Activated CD4-positive, alpha-beta T cell treated with anti-CD3 and anti-CD28 coated beads, Interleukin-2, amount 10 ng/mL, durations not matched to agents 24 days and 14 days (primary cell): ENCODE measurements around the gene YARS2. TPM values are rescaled to one million over a fixed set of nuclear protein-coding genes. Genes with fewer than 3 reads are reported as not detected.

ENCODE experiments used
- DNase-seq: peaks from one replicate; pipeline ENCODE4 v3.0.0; 2022
- H3K27ac Mint-ChIP-seq: one replicate; pipeline ENCODE4 v1.8.0; 2022; ENCODE audit warnings: mild to moderate bottlenecking, mixed read lengths
- H3K27me3 Mint-ChIP-seq: one replicate; pipeline ENCODE4 v1.8.0; 2022; ENCODE audit warnings: mixed read lengths
- H3K36me3 Mint-ChIP-seq: one replicate; pipeline ENCODE4 v1.8.0; 2022; ENCODE audit warnings: low read depth, mild to moderate bottlenecking, mixed read lengths
- H3K4me1 Mint-ChIP-seq: one replicate; pipeline ENCODE4 v1.8.0; 2021; ENCODE audit warnings: mixed read lengths
- H3K4me3 Mint-ChIP-seq: one replicate; pipeline ENCODE4 v1.8.0; 2022; ENCODE audit warnings: mild to moderate bottlenecking, moderate library complexity, mixed read lengths
- H3K9me3 Mint-ChIP-seq: one replicate; pipeline ENCODE4 v1.8.0; 2021; ENCODE audit warnings: mixed read lengths
- intact Hi-C: fragments of 100-400 bp; cut with micrococcal nuclease; formaldehyde crosslinking; loops from one replicate; pipeline ENCODE4 v1.15.1; 2023
- total RNA-seq: library from RNA; stranded (reverse); gene quantifications from 2 replicates; pipeline ENCODE4 v1.2.3, GENCODE V29; 2022

The YARS2 gene
- 30.5 and 33.0 TPM in 2 replicates for total RNA-seq

GRCh38 chr12:32755654-32756475, at the start of gene YARS2:
TSS of gene YARS2 (minus strand) at chr12:32755897. CDS start at chr12:32755874, 23 bp downstream.
- Mint-ChIP-seq H3K4me1 (peaks cover 23% of the 10 kb centered on the region), H3K36me3 (peaks cover 25% of the 10 kb centered on the region), H3K27me3 (no peaks in the 10 kb centered on the region), H3K4me3 (peak within 1 kb of the TSS; percentile 93), H3K9me3 (no peaks in the 10 kb centered on the region), H3K27ac (peak within 1 kb of the TSS; percentile 93)
- intact Hi-C loops: loop anchor here (1.0 to 2.0 kb wide), 10 partner anchors 77 to 1462 kb away; partner anchors contain the start of genes ALG10, DNM1L, ETFBKMT and RESF1
- DNase-seq: peak; percentile 96

- intact Hi-C loops: no loop called here
- Mint-ChIP-seq H3K4me1 (no peaks in the 10 kb centered on the region), H3K27ac (no peak overlapping the region), H3K9me3 (no peaks in the 10 kb centered on the region), H3K36me3 (no peaks in the 10 kb centered on the region), H3K4me3 (no peak overlapping the region), H3K27me3 (no peaks in the 10 kb centered on the region)
- DNase-seq: no peak
Measured at GRCh38 chr12:32804301-32804700, 48.6 kb upstream of the YARS2 start.

- H3K36me3 Mint-ChIP-seq: no peaks in the 10 kb centered on the region
- H3K4me3 Mint-ChIP-seq: no peak overlapping the region
- intact Hi-C loops: no loop called here
- no peaks in the 10 kb centered on the region for H3K4me1 Mint-ChIP-seq
- DNase-seq: no peak
- no peaks in the 10 kb centered on the region for H3K27me3 Mint-ChIP-seq
- H3K9me3 Mint-ChIP-seq: no peaks in the 10 kb centered on the region
- no peak overlapping the region for H3K27ac Mint-ChIP-seq
Measured at GRCh38 chr12:32801269-32801980, 45.7 kb upstream of the YARS2 start.

DNA sequence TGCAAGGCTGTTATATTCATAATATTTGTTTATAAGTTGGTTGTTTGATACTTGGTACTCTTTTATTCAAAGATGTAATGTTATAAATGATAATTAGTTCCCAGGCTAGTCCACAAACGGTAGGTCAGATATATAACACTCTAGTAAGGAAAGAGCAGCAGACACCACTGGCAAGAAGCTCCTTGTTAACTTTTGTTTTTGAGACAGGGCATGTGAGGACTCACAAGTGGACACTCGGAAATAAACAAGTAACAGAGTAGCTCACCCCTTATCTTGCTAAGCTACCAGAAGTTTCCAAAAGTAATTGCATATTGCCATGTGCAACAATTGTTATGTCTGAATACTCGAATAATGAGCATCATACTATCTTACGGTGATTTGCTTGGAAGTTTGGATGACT, 38.6 kb upstream of the YARS2 start:
- Mint-ChIP-seq H3K27me3 (no peaks in the 10 kb centered on the region), H3K36me3 (no peaks in the 10 kb centered on the region), H3K27ac (no peak overlapping the region), H3K9me3 (no peaks in the 10 kb centered on the region), H3K4me3 (no peak overlapping the region), H3K4me1 (no peaks in the 10 kb centered on the region)
- DNase-seq: no peak
- intact Hi-C loops: no loop called here

- H3K27ac Mint-ChIP-seq: no peak overlapping the region
- H3K4me3 Mint-ChIP-seq: no peak overlapping the region
- H3K4me1 Mint-ChIP-seq: no peaks in the 10 kb centered on the region
- no peak for DNase-seq
- no peaks in the 10 kb centered on the region for H3K36me3 Mint-ChIP-seq
- H3K9me3 Mint-ChIP-seq: no peaks in the 10 kb centered on the region
- no peaks in the 10 kb centered on the region for H3K27me3 Mint-ChIP-seq
- intact Hi-C loops: no loop called here
Measured at GRCh38 chr12:32789916-32790315, 34.2 kb upstream of the YARS2 start.

DNA sequence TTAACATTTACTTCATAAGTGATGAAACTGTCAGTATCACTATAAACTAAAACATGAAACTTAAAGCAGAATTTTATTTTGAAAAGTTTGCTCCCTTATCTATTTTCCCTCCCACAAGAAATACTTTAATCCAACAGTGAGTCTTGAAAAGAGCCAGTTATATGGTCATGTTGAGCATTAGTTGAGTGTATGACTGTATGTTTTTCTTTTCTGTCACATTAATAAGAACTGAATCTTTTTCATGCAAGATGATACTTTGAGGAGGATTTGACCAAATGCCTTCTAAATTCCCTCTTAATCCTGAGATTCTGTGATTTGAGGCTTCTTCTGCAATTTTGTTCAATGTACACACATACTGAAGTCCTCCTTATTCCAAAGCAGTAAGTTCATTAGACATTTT, 33.7 kb upstream of the YARS2 start:
- Mint-ChIP-seq H3K4me3 (no peak overlapping the region), H3K4me1 (no peaks in the 10 kb centered on the region), H3K27ac (no peak overlapping the region), H3K27me3 (no peaks in the 10 kb centered on the region), H3K36me3 (no peaks in the 10 kb centered on the region), H3K9me3 (no peaks in the 10 kb centered on the region)
- intact Hi-C loops: no loop called here
- no peak for DNase-seq

- Mint-ChIP-seq H3K4me1 (no peaks in the 10 kb centered on the region), H3K36me3 (no peaks in the 10 kb centered on the region), H3K27ac (no peak overlapping the region), H3K27me3 (no peaks in the 10 kb centered on the region), H3K4me3 (no peak overlapping the region), H3K9me3 (no peaks in the 10 kb centered on the region)
- intact Hi-C loops: no loop called here
- DNase-seq: no peak
Measured at GRCh38 chr12:32788405-32788804, 32.7 kb upstream of the YARS2 start.

GRCh38 chr12:32785557-32785956, 29.9 kb upstream of the YARS2 start:
- Mint-ChIP-seq H3K27ac (no peak overlapping the region), H3K4me1 (no peaks in the 10 kb centered on the region), H3K27me3 (no peaks in the 10 kb centered on the region), H3K36me3 (no peaks in the 10 kb centered on the region), H3K9me3 (no peaks in the 10 kb centered on the region), H3K4me3 (no peak overlapping the region)
- intact Hi-C loops: no loop called here
- DNase-seq: no peak

DNA sequence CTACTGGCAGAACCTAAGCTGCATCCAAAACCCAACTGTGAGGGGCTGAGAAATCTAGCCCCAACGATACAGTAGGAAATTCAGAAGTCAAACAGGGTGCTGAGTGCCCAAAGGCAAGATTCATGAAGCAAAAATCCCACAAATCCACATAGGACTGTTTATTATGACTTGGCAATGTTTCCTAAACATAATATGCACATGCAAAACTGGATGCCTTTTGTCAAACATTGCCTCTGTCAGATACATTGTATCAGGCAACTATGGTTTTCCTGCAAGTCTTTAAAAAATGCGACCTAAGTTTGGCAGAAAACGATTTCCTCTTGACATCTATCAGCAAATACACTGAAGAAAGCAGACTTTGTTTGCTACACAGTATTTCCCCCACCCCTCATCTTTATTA, 27.3 kb upstream of the YARS2 start:
- H3K9me3 Mint-ChIP-seq: no peaks in the 10 kb centered on the region
- intact Hi-C loops: no loop called here
- no peaks in the 10 kb centered on the region for H3K4me1 Mint-ChIP-seq
- H3K4me3 Mint-ChIP-seq: no peak overlapping the region
- DNase-seq: no peak
- H3K27me3 Mint-ChIP-seq: no peaks in the 10 kb centered on the region
- H3K27ac Mint-ChIP-seq: no peak overlapping the region
- H3K36me3 Mint-ChIP-seq: no peaks in the 10 kb centered on the region

DNA sequence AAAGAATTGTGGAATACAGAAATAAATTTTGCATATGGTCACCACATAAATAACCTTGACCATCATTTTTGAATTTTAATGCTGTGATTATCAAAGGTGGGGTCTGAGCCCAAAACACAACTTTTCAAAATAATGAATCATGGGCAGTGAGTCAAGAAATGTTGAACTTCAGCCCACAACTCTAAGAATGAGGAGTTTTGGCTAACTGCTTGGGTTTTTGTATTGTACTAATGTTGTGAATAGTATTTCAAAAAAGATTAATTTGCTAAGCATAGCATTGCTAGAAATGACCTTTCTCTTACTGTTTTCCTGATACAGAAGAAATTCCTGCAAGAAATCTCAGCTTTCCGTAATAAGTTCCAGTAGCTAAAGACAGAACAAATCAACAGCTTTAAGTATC, 24.4 kb upstream of the YARS2 start:
- Mint-ChIP-seq H3K4me3 (no peak overlapping the region), H3K27ac (no peak overlapping the region), H3K27me3 (no peaks in the 10 kb centered on the region), H3K9me3 (no peaks in the 10 kb centered on the region), H3K36me3 (no peaks in the 10 kb centered on the region), H3K4me1 (no peaks in the 10 kb centered on the region)
- intact Hi-C loops: no loop called here
- no peak for DNase-seq

DNA sequence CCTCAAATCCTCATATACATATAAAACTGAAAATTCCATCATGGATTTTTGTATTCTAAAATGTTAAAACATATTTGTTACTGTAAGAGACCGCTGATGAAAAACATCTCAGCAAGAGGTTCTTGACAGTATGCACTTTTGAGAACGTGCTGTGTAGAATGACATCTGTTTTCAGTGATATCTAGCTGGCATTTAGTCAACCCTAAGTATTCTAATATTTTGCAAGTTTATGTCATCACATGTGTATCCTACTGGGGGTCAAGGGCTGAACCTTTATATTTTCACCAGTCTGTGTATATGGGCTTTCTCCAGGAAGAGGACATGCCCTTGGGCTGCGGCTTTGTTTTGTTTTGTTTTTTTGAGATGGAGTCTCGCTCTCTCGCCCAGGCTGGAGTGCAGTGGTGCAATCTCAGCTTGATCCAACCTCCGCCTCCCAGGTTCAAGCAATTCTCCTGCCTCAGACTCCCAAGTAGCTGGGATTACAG, 22.0 kb upstream of the YARS2 start:
- no peak overlapping the region for H3K4me3 Mint-ChIP-seq
- no peak overlapping the region for H3K27ac Mint-ChIP-seq
- intact Hi-C loops: no loop called here
- H3K9me3 Mint-ChIP-seq: no peaks in the 10 kb centered on the region
- no peaks in the 10 kb centered on the region for H3K4me1 Mint-ChIP-seq
- DNase-seq: no peak
- no peaks in the 10 kb centered on the region for H3K27me3 Mint-ChIP-seq
- no peaks in the 10 kb centered on the region for H3K36me3 Mint-ChIP-seq

- Mint-ChIP-seq H3K27me3 (no peaks in the 10 kb centered on the region), H3K4me3 (no peak overlapping the region), H3K4me1 (no peaks in the 10 kb centered on the region), H3K27ac (no peak overlapping the region), H3K9me3 (no peaks in the 10 kb centered on the region), H3K36me3 (no peaks in the 10 kb centered on the region)
- intact Hi-C loops: no loop called here
- no peak for DNase-seq
Measured at GRCh38 chr12:32777159-32777558, 21.5 kb upstream of the YARS2 start.

- Mint-ChIP-seq H3K27ac (no peak overlapping the region), H3K36me3 (no peaks in the 10 kb centered on the region), H3K9me3 (no peaks in the 10 kb centered on the region), H3K27me3 (peaks cover 2% of the 10 kb centered on the region), H3K4me1 (no peaks in the 10 kb centered on the region), H3K4me3 (no peak overlapping the region)
- intact Hi-C loops: no loop called here
- no peak for DNase-seq
Measured at GRCh38 chr12:32776258-32776657, 20.6 kb upstream of the YARS2 start.

- H3K36me3 Mint-ChIP-seq: no peaks in the 10 kb centered on the region
- DNase-seq: no peak
- peaks cover 8% of the 10 kb centered on the region for H3K27me3 Mint-ChIP-seq
- H3K27ac Mint-ChIP-seq: no peak overlapping the region
- intact Hi-C loops: no loop called here
- H3K9me3 Mint-ChIP-seq: no peaks in the 10 kb centered on the region
- H3K4me3 Mint-ChIP-seq: no peak overlapping the region
- H3K4me1 Mint-ChIP-seq: no peaks in the 10 kb centered on the region
Measured at GRCh38 chr12:32773691-32774090, 18.0 kb upstream of the YARS2 start.
